ENCODE measurements around the gene TAX1BP1.

- TF ChIP-seq NFRKB (IDR thresholded peaks at IDR 0.05) (no peak), FOXM1 (IDR thresholded peaks at IDR 0.05; ENCODE audit: borderline replicate concordance) (no peak), SP1 (IDR thresholded peaks at IDR 0.05) (no peak), ELF4 (IDR thresholded peaks at IDR 0.05) (no peak), BHLHE40 (IDR thresholded peaks at IDR 0.05; ENCODE audit: borderline replicate concordance) (no peak), SUZ12 (IDR thresholded peaks at IDR 0.05) (no peak), ARNT (IDR thresholded peaks at IDR 0.05) (no peak), L3MBTL2 (conservative IDR thresholded peaks at IDR 0.05) (no peak), LEF1 (IDR thresholded peaks at IDR 0.05; ENCODE audit: borderline replicate concordance) (no peak), FOXK2 (IDR thresholded peaks at IDR 0.05) (no peak), PKNOX1 (IDR thresholded peaks at IDR 0.05) (no peak), TARDBP (IDR thresholded peaks at IDR 0.05) (no peak), HDGF (IDR thresholded peaks at IDR 0.05; ENCODE audit: borderline replicate concordance) (no peak), FOXA1 (IDR thresholded peaks at IDR 0.05) (no peak)
Observed at GRCh38 chr7:27876756-27877155, 136.8 kb downstream of the TAX1BP1 start.
